HepG2 (cell line): Measurements from ENCODE around the gene HOXD8. TPM values are rescaled to one million over a fixed set of nuclear protein-coding genes. Genes with fewer than 3 reads are reported as not detected.

Source experiments
- KAT7 ChIP-seq: IDR thresholded peaks from 2 replicates; pipeline ENCODE4 v1.6.1; 2018; ENCODE audit warnings: borderline replicate concordance, missing compliant biosample characterization
- MEIS2 ChIP-seq: sonication (generic); formaldehyde crosslinking; IDR thresholded peaks from 2 replicates; pipeline ENCODE4 v1.9.0; 2021; ENCODE audit warnings: mild to moderate bottlenecking, missing genetic modification reagents
- NKX3-1 ChIP-seq: sonication (generic); formaldehyde crosslinking; IDR thresholded peaks from 2 replicates; pipeline ENCODE4 v1.5.0; 2020; ENCODE audit warnings: missing genetic modification reagents
- NPAS2 ChIP-seq: sonication (generic); formaldehyde crosslinking; IDR thresholded peaks from 2 replicates; pipeline ENCODE4 v1.8.0; 2022; ENCODE audit warnings: mild to moderate bottlenecking, missing genetic modification reagents, borderline replicate concordance
- PAWR ChIP-seq: sonication (generic); formaldehyde crosslinking; IDR thresholded peaks from 2 replicates; pipeline ENCODE4 v1.4.0; 2020; ENCODE audit warnings: missing genetic modification reagents, mild to moderate bottlenecking, borderline replicate concordance
- RARA ChIP-seq: IDR thresholded peaks from 2 replicates; pipeline ENCODE4 v1.6.1; 2016; ENCODE audit warnings: missing genetic modification reagents, missing compliant biosample characterization
- RNF2 ChIP-seq: fragments of 450-650 bp; conservative IDR thresholded peaks from 2 replicates; pipeline ENCODE4 v1.6.1; 2016; ENCODE audit warnings: low read depth
- SMARCE1 ChIP-seq: fragments of 450-650 bp; IDR thresholded peaks from 2 replicates; pipeline ENCODE4 v1.6.1; 2017; ENCODE audit warnings: borderline replicate concordance
- SNAPC2 ChIP-seq: sonication (generic); formaldehyde crosslinking; IDR thresholded peaks from 2 replicates; pipeline ENCODE4 v1.8.1; 2022; ENCODE audit warnings: mild to moderate bottlenecking, missing genetic modification reagents
- SRSF4 ChIP-seq: fragments of 200-400 bp; formaldehyde crosslinking; IDR thresholded peaks from one replicate; pipeline ENCODE4 v1.6.1; 2018; ENCODE audit warnings: mild to moderate bottlenecking, low read depth, low read length, moderate library complexity; ENCODE audit not compliant: poor library complexity, severe bottlenecking
- TCF7 ChIP-seq: sonication (generic); IDR thresholded peaks from 2 replicates; pipeline ENCODE4 v1.6.1; 2016; ENCODE audit warnings: antibody characterized with exemption, low read depth
- TOE1 ChIP-seq: sonication (generic); formaldehyde crosslinking; IDR thresholded peaks from 2 replicates; pipeline ENCODE4 v1.4.0; 2020; ENCODE audit warnings: mild to moderate bottlenecking, missing genetic modification reagents
- ZBTB7B ChIP-seq: sonication (generic); formaldehyde crosslinking; IDR thresholded peaks from 2 replicates; pipeline ENCODE4 v1.4.0; 2020; ENCODE audit warnings: missing genetic modification reagents
- ZEB1 ChIP-seq: IDR thresholded peaks from 2 replicates; pipeline ENCODE4 v1.6.1; 2012; ENCODE audit warnings: mild to moderate bottlenecking, low read depth, inconsistent platforms; ENCODE audit not compliant: insufficient replicate concordance
- ZNF101 ChIP-seq: sonication (generic); formaldehyde crosslinking; IDR thresholded peaks from 2 replicates; pipeline ENCODE4 v1.4.0; 2020; ENCODE audit warnings: mild to moderate bottlenecking, low read depth, missing genetic modification reagents, borderline replicate concordance
- ZNF160 ChIP-seq: sonication (generic); formaldehyde crosslinking; IDR thresholded peaks from 2 replicates; pipeline ENCODE4 v1.8.0; 2022; ENCODE audit warnings: mild to moderate bottlenecking, inconsistent platforms, missing genetic modification reagents
- ZNF274 ChIP-seq: sonication (generic); formaldehyde crosslinking; IDR thresholded peaks from 2 replicates; pipeline ENCODE4 v1.5.1; 2020; ENCODE audit warnings: mild to moderate bottlenecking, missing genetic modification reagents
- ZNF296 ChIP-seq: sonication (generic); formaldehyde crosslinking; conservative IDR thresholded peaks from 2 replicates; pipeline ENCODE4 v1.5.0; 2020; ENCODE audit warnings: mild to moderate bottlenecking, missing genetic modification reagents
- ZNF30 ChIP-seq: sonication (generic); formaldehyde crosslinking; IDR thresholded peaks from 2 replicates; pipeline ENCODE4 v1.5.0; 2020; ENCODE audit warnings: mild to moderate bottlenecking, missing genetic modification reagents
- ZNF367 ChIP-seq: sonication (generic); formaldehyde crosslinking; IDR thresholded peaks from 2 replicates; pipeline ENCODE4 v1.4.0; 2020; ENCODE audit warnings: missing genetic modification reagents, borderline replicate concordance
- ZNF468 ChIP-seq: sonication (generic); formaldehyde crosslinking; IDR thresholded peaks from 2 replicates; pipeline ENCODE4 v1.8.0; 2022; ENCODE audit warnings: mild to moderate bottlenecking, moderate library complexity, missing genetic modification reagents
- ZNF589 ChIP-seq: sonication (generic); formaldehyde crosslinking; conservative IDR thresholded peaks from 2 replicates; pipeline ENCODE4 v1.8.0; 2022; ENCODE audit warnings: mild to moderate bottlenecking, moderate library complexity, missing genetic modification reagents
- ZNF841 ChIP-seq: sonication (generic); formaldehyde crosslinking; IDR thresholded peaks from 2 replicates; pipeline ENCODE4 v1.8.1; 2023; ENCODE audit warnings: missing genetic modification reagents, borderline replicate concordance
- polyA plus RNA-seq, 8 experiments: library from polyadenylated mRNA; depleted of rRNA in 3 of 8; stranded (reverse) in 7 of 8; unstranded in 1 of 8; fragments of >200 nt; fragmentation: Illumina TruSeq in 4 of 8; extraction: Trizol in 4 of 8; gene quantifications; 2 replicates each; pipeline versions ENCODE4 v1.2.1 to v1.2.3, GENCODE V29; 2011 to 2016; ENCODE audit warnings: low read depth in 4 of 8, missing spikeins in 1 of 8, mixed read lengths in 1 of 8; ENCODE audit not compliant: insufficient read depth in 1 of 8
- total RNA-seq, 5 experiments: library from RNA; depleted of rRNA; stranded (reverse); fragments of >200 nt; fragmentation: Illumina TruSeq; extraction: Trizol; gene quantifications; 2 replicates each; pipeline ENCODE4 v1.2.3, GENCODE V29; 2016; ENCODE audit warnings: low read depth in 1 of 5
- TF ChIP-seq, protein P1 (sequence below): sonication (generic); formaldehyde crosslinking; IDR thresholded peaks from 2 replicates; pipeline ENCODE4 v1.5.1; 2020; ENCODE audit warnings: missing genetic modification reagents, mild to moderate bottlenecking, borderline replicate concordance
- TF ChIP-seq, protein P2 (sequence below): sonication (generic); formaldehyde crosslinking; IDR thresholded peaks from 2 replicates; pipeline ENCODE4 v1.4.0; 2020; ENCODE audit warnings: mild to moderate bottlenecking, missing genetic modification reagents
- TF ChIP-seq, protein P3 (sequence below): conservative IDR thresholded peaks from 2 replicates; pipeline ENCODE4 v1.6.1; 2018; ENCODE audit warnings: missing genetic modification reagents
- TF ChIP-seq, protein P4 (sequence below): sonication (generic); formaldehyde crosslinking; IDR thresholded peaks from 2 replicates; pipeline ENCODE4 v1.4.0; 2020; ENCODE audit warnings: missing genetic modification reagents

HOXD8 gene
- total and polyA plus RNA-seq, 2 of the 13 experiments (the other 11 are each of a cell fraction or from before 2014, with no cell fraction given) = not detected

DNA sequence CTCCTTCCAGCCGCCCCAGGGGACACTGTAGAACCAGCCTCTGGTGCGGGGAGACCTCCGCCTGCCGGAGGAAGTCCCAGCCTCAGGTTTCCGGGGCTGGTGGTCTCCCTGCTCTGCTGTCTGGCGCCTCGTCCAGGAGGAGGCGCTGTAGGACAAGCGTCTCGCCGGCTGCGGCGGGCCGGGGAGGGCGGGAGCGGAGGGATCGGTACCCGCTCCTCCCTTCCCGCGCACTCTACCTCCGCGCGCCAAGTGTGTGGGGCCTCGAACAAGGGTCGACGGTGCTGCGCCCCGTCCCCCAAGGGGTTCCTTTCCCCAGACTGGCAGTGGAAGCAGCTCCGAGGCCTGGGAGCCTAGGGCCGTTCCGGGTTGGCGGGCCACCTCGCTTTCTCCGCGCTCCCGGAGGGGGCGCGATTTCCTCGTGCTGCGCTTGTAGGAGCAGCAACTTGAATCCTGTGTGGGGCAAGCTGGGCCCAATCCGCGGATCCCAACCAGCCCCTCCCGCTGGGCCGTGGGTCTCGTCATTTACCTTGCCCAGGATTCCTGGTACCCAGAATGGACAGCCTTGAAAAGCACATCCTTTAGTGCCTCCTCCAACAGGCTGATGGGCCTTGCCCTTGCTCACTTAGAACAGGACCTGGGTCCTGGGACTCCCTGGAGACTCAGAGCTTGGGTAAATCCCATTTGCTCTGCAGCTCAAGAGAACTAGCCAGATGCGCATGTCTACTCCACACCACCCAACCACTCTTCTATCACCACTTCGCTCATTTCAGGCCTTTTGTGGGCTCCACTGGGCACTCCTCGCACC lies 11.2 kb downstream of the HOXD8 start (continued):
- no peak for TF ChIP-seq PAWR (CRISPR knock-in tag)
- TF ChIP-seq KAT7 = no peak
- TF ChIP-seq, protein P1, sequence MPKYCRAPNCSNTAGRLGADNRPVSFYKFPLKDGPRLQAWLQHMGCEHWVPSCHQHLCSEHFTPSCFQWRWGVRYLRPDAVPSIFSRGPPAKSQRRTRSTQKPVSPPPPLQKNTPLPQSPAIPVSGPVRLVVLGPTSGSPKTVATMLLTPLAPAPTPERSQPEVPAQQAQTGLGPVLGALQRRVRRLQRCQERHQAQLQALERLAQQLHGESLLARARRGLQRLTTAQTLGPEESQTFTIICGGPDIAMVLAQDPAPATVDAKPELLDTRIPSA = no peak
- no peak for TF ChIP-seq ZNF160 (CRISPR knock-in tag)
- no peak for TF ChIP-seq NPAS2 (CRISPR knock-in tag)
- TF ChIP-seq, protein P2, sequence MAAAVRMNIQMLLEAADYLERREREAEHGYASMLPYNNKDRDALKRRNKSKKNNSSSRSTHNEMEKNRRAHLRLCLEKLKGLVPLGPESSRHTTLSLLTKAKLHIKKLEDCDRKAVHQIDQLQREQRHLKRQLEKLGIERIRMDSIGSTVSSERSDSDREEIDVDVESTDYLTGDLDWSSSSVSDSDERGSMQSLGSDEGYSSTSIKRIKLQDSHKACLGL (CRISPR knock-in tag) = 0 out of 2 replicates have a peak, but pooled peaks have one; percentile 5
- peak; percentile 55; the same call in 1 of the 2 replicates for TF ChIP-seq MEIS2
- TF ChIP-seq, protein P3, sequence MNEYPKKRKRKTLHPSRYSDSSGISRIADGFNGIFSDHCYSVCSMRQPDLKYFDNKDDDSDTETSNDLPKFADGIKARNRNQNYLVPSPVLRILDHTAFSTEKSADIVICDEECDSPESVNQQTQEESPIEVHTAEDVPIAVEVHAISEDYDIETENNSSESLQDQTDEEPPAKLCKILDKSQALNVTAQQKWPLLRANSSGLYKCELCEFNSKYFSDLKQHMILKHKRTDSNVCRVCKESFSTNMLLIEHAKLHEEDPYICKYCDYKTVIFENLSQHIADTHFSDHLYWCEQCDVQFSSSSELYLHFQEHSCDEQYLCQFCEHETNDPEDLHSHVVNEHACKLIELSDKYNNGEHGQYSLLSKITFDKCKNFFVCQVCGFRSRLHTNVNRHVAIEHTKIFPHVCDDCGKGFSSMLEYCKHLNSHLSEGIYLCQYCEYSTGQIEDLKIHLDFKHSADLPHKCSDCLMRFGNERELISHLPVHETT (CRISPR knock-in tag) = no peak; the same call in 1 of the 2 replicates
- no peak for TF ChIP-seq RARA (CRISPR knock-in tag)
- TF ChIP-seq, protein P4, sequence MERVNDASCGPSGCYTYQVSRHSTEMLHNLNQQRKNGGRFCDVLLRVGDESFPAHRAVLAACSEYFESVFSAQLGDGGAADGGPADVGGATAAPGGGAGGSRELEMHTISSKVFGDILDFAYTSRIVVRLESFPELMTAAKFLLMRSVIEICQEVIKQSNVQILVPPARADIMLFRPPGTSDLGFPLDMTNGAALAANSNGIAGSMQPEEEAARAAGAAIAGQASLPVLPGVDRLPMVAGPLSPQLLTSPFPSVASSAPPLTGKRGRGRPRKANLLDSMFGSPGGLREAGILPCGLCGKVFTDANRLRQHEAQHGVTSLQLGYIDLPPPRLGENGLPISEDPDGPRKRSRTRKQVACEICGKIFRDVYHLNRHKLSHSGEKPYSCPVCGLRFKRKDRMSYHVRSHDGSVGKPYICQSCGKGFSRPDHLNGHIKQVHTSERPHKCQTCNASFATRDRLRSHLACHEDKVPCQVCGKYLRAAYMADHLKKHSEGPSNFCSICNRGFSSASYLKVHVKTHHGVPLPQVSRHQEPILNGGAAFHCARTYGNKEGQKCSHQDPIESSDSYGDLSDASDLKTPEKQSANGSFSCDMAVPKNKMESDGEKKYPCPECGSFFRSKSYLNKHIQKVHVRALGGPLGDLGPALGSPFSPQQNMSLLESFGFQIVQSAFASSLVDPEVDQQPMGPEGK (CRISPR knock-in tag) = peak; percentile 73
- no peak for TF ChIP-seq ZNF367 (CRISPR knock-in tag)
- TF ChIP-seq ZNF101 (CRISPR knock-in tag) = no peak
- TF ChIP-seq ZNF589 (CRISPR knock-in tag) = no peak
- 0 out of 2 replicates have a peak, but pooled peaks have one; percentile 13 for TF ChIP-seq ZNF296 (CRISPR knock-in tag)
- no peak for TF ChIP-seq TOE1 (CRISPR knock-in tag)
- no peak for TF ChIP-seq ZNF841 (CRISPR knock-in tag)
- TF ChIP-seq ZEB1 = peak; percentile 71
- TF ChIP-seq SNAPC2 (CRISPR knock-in tag) = no peak
- no peak for TF ChIP-seq TCF7
- 0 out of 2 replicates have a peak, but pooled peaks have one; percentile 64 for TF ChIP-seq ZNF468
- TF ChIP-seq SRSF4 = no peak
- no peak for TF ChIP-seq NKX3-1 (CRISPR knock-in tag)
- TF ChIP-seq SMARCE1 = no peak
- peak; percentile 94 for TF ChIP-seq RNF2
- peak; percentile 85 for TF ChIP-seq ZNF274
- TF ChIP-seq ZBTB7B (CRISPR knock-in tag) = peak; percentile 94
- TF ChIP-seq ZNF30 (CRISPR knock-in tag) = no peak
